HepG2 (cell line): ENCODE data around the gene ATXN7L3. TPM values are rescaled to one million over a fixed set of nuclear protein-coding genes. Genes with fewer than 3 reads are reported as not detected.

Experiments
- ATAC-seq: fragments of 200-7000 bp; cut with Tn5 transposase; 3 replicates; pipeline ENCODE4 v1.9.1; 2020; ENCODE audit warnings: mild to moderate bottlenecking, moderate library complexity
- BruUV-seq: library from RNA; stranded (reverse); fragments of 400-500 nt; replicated peaks from 2 replicates; lab custom pipeline; 2021; lab: Mats Ljungman, UMichigan
- CTCF ChIA-PET: fragments of 300-600 bp; formaldehyde crosslinking; extraction: SDS; loops from one replicate; lab custom pipeline; 2021; ENCODE audit warnings: low total read pairs, inconsistent platforms, low intra/inter-chr PET ratio; lab: Yijun Ruan, JAX
- POLR2A ChIA-PET: fragments of 350-600 bp; sonication (Branson Sonifier 250); formaldehyde crosslinking; loops from one replicate; lab custom pipeline; 2020; ENCODE audit warnings: antibody characterized with exemption, inconsistent platforms; lab: Yijun Ruan, JAX
- DNase-seq: peaks from one replicate; pipeline ENCODE4 v3.0.0-alpha.2; 2015; ENCODE audit warnings: low spot score
- FAIRE-seq: peaks from 3 replicates; lab custom pipeline; 2011; peaks lifted over from hg19 to GRCh38; lab: Jason Lieb, UNC
- H2AFZ ChIP-seq: one replicate; pipeline ENCODE4 v1.6.1; 2011; ENCODE audit warnings: low read length, inconsistent platforms
- H3K27ac ChIP-seq: fragments of 300-600 bp; 3 replicates; pipeline ENCODE4 v1.8.0; 2011; ENCODE audit warnings: mixed run types, mild to moderate bottlenecking, mixed read lengths, low read length, inconsistent platforms; ENCODE audit not compliant: insufficient read depth; ENCODE audit errors: extremely low read length
- H3K27me3 ChIP-seq, 2 experiments: fragments of 200-600 bp in 1 of 2; 2 replicates in 1 of 2; 3 replicates in 1 of 2; pipeline versions ENCODE4 v1.6.0 to v1.8.0; 2011; ENCODE audit warnings: low read length in 2 of 2, mild to moderate bottlenecking in 2 of 2, moderate library complexity in 2 of 2, inconsistent platforms in 1 of 2; ENCODE audit not compliant: insufficient read depth in 2 of 2, control insufficient read depth in 1 of 2
- H3K36me3 ChIP-seq, 2 experiments: fragments of 200-600 bp in 1 of 2; replicated peaks in 1 of 2; 2 replicates in 1 of 2; 3 replicates in 1 of 2; pipeline versions ENCODE4 v1.5.1 to v1.8.0; 2011; ENCODE audit warnings: low read length in 2 of 2, inconsistent platforms in 1 of 2; ENCODE audit not compliant: insufficient read depth in 2 of 2, control insufficient read depth in 1 of 2
- H3K4me1 ChIP-seq: 2 replicates; pipeline ENCODE4 v1.5.1; 2012; ENCODE audit warnings: low read length, inconsistent platforms; ENCODE audit not compliant: insufficient read depth
- H3K4me2 ChIP-seq: 2 replicates; pipeline ENCODE4 v1.6.0; 2011; ENCODE audit warnings: low read depth, low read length, inconsistent platforms
- H3K4me3 ChIP-seq, 3 experiments: fragments of 200-600 bp in 1 of 3; sonication (generic), shearing (Covaris generic) in 1 of 3; replicated peaks in 1 of 3; 2 replicates each; pipeline ENCODE4 v1.5.1; 2011 to 2016; ENCODE audit warnings: low read length in 3 of 3, inconsistent platforms in 2 of 3, low read depth in 2 of 3, mild to moderate bottlenecking in 2 of 3, control low read depth in 1 of 3, mixed read lengths in 1 of 3; ENCODE audit not compliant: insufficient read depth in 1 of 3
- H3K79me2 ChIP-seq: one replicate; pipeline ENCODE4 v1.6.1; 2011; ENCODE audit warnings: low read length, inconsistent platforms; ENCODE audit not compliant: insufficient read depth
- H3K9ac ChIP-seq: 2 replicates; pipeline ENCODE4 v1.6.0; 2011; ENCODE audit warnings: mild to moderate bottlenecking, low read depth, low read length, inconsistent platforms; ENCODE audit not compliant: insufficient read depth
- H3K9me3 ChIP-seq: 2 replicates; pipeline ENCODE4 v1.5.1; 2012; ENCODE audit warnings: mild to moderate bottlenecking, low read length
- H4K20me1 ChIP-seq: 2 replicates; pipeline ENCODE4 v1.6.0; 2011; ENCODE audit warnings: inconsistent platforms, mild to moderate bottlenecking, low read length, moderate library complexity; ENCODE audit not compliant: insufficient read depth
- CENPT ChIP-seq: sonication (generic); formaldehyde crosslinking; IDR thresholded peaks from 2 replicates; pipeline ENCODE4 v1.8.0; 2022; ENCODE audit warnings: low read depth, mild to moderate bottlenecking, moderate library complexity, missing genetic modification reagents
- ELF4 ChIP-seq: sonication (generic); formaldehyde crosslinking; IDR thresholded peaks from 2 replicates; pipeline ENCODE4 v1.5.0; 2020; ENCODE audit warnings: missing genetic modification reagents, mild to moderate bottlenecking, moderate library complexity, borderline replicate concordance
- JUNB ChIP-seq: sonication (generic); formaldehyde crosslinking; IDR thresholded peaks from 2 replicates; pipeline ENCODE4 v1.8.0; 2022; ENCODE audit warnings: missing genetic modification reagents, mild to moderate bottlenecking, borderline replicate concordance
- KAT2B ChIP-seq: fragments of 150-350 bp; IDR thresholded peaks from 2 replicates; pipeline ENCODE4 v1.6.1; 2014; ENCODE audit warnings: low read depth, low read length, borderline replicate concordance
- NFKBIZ ChIP-seq: IDR thresholded peaks from 2 replicates; pipeline ENCODE4 v1.6.1; 2018; ENCODE audit warnings: missing genetic modification reagents, missing compliant biosample characterization
- NR2C2 ChIP-seq: sonication (generic); formaldehyde crosslinking; IDR thresholded peaks from 2 replicates; pipeline ENCODE4 v1.4.0; 2020; ENCODE audit warnings: missing genetic modification reagents, mild to moderate bottlenecking, moderate library complexity, borderline replicate concordance
- POGZ ChIP-seq: sonication (generic); formaldehyde crosslinking; IDR thresholded peaks from 2 replicates; pipeline ENCODE4 v1.4.0; 2020; ENCODE audit warnings: mild to moderate bottlenecking, missing genetic modification reagents
- RBM22 ChIP-seq: fragments of 200-400 bp; formaldehyde crosslinking; optimal IDR thresholded peaks from 2 replicates; pipeline ENCODE3; 2017; ENCODE audit warnings: mild to moderate bottlenecking, low read length, moderate library complexity
- ZNF225 ChIP-seq: sonication (generic); formaldehyde crosslinking; IDR thresholded peaks from 2 replicates; pipeline ENCODE4 v1.4.0; 2020; ENCODE audit warnings: mild to moderate bottlenecking, missing genetic modification reagents
- ZNF569 ChIP-seq: sonication (generic); formaldehyde crosslinking; IDR thresholded peaks from 2 replicates; pipeline ENCODE4 v1.5.0; 2020; ENCODE audit warnings: mild to moderate bottlenecking, missing genetic modification reagents, moderate library complexity, borderline replicate concordance
- ZNF607 ChIP-seq: sonication (generic); formaldehyde crosslinking; IDR thresholded peaks from 2 replicates; pipeline ENCODE4 v1.5.1; 2020; ENCODE audit warnings: missing genetic modification reagents, mild to moderate bottlenecking, borderline replicate concordance
- WGBS: methylation state at CpG from one replicate; pipeline ENCODE4 v1.1.6; 2017; ENCODE audit warnings: low lambda C conversion rate; 5-methylcytosine and 5-hydroxymethylcytosine counted together
- in situ Hi-C: cut with HindIII; loops from 2 replicates; pipeline ENCODE4 v1.10.0; 2017; ENCODE audit warnings: low pct_unique_long_range_greater_than_20kb; ENCODE audit not compliant: extremely low pct_ligation_motif_present
- intact Hi-C: fragments of 100-400 bp; cut with micrococcal nuclease; formaldehyde crosslinking; loops from one replicate; pipeline ENCODE4 v1.10.0; 2022; ENCODE audit not compliant: unreplicated experiment
- polyA plus RNA-seq, 8 experiments: library from polyadenylated mRNA; depleted of rRNA in 3 of 8; stranded (reverse) in 7 of 8; unstranded in 1 of 8; fragments of >200 nt; fragmentation: Illumina TruSeq in 4 of 8; extraction: Trizol in 4 of 8; gene quantifications; 2 replicates each; pipeline versions ENCODE4 v1.2.1 to v1.2.3, GENCODE V29; 2011 to 2016; ENCODE audit warnings: low read depth in 4 of 8, missing spikeins in 1 of 8, mixed read lengths in 1 of 8; ENCODE audit not compliant: insufficient read depth in 1 of 8
- total RNA-seq, 5 experiments: library from RNA; depleted of rRNA; stranded (reverse); fragments of >200 nt; fragmentation: Illumina TruSeq; extraction: Trizol; gene quantifications; 2 replicates each; pipeline ENCODE4 v1.2.3, GENCODE V29; 2016; ENCODE audit warnings: low read depth in 1 of 5

ATXN7L3 gene
- total and polyA plus RNA-seq, 2 of the 13 experiments (the other 11 are each of a cell fraction or from before 2014, with no cell fraction given): 44.5 to 59.1 TPM

DNA sequence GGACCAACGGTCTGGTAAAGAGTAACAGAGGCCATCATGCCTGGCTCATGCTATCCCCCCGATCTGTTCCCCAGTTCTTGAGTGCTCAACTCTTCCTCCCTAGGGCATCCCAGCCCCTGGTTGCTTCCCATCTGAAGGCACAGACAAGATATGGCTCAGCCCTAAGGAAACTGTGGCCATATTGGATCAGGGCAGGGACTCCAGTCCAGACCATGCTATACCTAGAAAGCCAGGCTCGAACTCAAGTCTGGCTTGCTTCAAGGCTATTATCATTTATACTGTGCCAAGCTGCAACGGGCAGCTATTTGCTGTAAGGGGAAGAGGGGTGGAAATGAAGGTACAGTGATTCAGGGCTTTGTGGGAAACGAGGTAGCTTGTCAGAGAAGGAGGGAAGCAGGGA, 17.0 kb upstream of the ATXN7L3 start (continued):
- TF ChIP-seq POGZ: no peak
- TF ChIP-seq JUNB (CRISPR knock-in tag): no peak

DNA sequence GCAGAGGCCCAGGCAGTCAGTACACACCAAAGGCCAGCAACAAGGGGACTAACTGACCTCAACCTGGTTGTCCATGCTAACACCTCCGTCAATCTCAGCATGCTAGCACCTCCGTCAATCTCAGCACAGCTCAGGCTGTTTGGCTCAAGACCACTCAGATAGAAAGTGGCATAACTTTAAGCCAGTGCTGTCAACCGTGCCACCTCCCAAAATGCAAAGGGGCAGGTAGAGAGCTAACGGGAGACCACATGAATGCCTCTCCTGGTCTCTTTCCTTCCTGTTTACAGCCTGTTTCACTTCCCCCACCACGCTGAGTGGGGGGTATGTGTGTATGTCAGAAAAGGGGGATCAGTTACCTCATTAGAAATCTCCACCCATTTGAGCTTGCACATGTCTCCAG, 16.5 kb upstream of the ATXN7L3 start:
- peaks cover 27 to 44% of the 10 kb centered on the region in 2 experiments for H3K36me3 ChIP-seq
- no TSS peak for BruUV-seq
- H3K79me2 ChIP-seq: peaks cover 28% of the 10 kb centered on the region
- no peak for TF ChIP-seq NFKBIZ (CRISPR knock-in tag)
- no peak for TF ChIP-seq KAT2B
- TF ChIP-seq ZNF569 (CRISPR knock-in tag): no peak
- no peak for TF ChIP-seq CENPT (CRISPR knock-in tag)
- no peak for TF ChIP-seq ELF4 (CRISPR knock-in tag)
- TF ChIP-seq ZNF225: no peak
- TF ChIP-seq NR2C2 (CRISPR knock-in tag): no peak
- peak; percentile 30 for TF ChIP-seq RBM22
- TF ChIP-seq ZNF607 (CRISPR knock-in tag): no peak
- ChIA-PET POLR2A (interaction anchor here (1.4 kb wide), 1 partner anchor 10 kb away, joined by 3 read pairs; no protein-coding TSS in a partner anchor), CTCF (no interaction called here)
- in situ Hi-C loops: no loop called here
- H3K4me3 ChIP-seq: no peak overlapping the region
- H3K27ac ChIP-seq: no peak overlapping the region
- ATAC-seq: no peak
- H3K4me1 ChIP-seq: peaks cover 17% of the 10 kb centered on the region
- H3K4me2 ChIP-seq: no peak overlapping the region
- no peaks in the 10 kb centered on the region for H4K20me1 ChIP-seq
- intact Hi-C loops: no loop called here
- H3K9me3 ChIP-seq: no peaks in the 10 kb centered on the region
- WGBS: 98% methylated on average over 5 of the region's 5 CpGs
- DNase-seq: no peak
- no peak overlapping the region for H3K9ac ChIP-seq
- H3K27me3 ChIP-seq: no peaks in the 10 kb centered on the region; a peak in 1 of 5 replicates
- FAIRE-seq: no peak
- H2AFZ ChIP-seq: no peak overlapping the region
